GM19043 (cell line): ENCODE measurements around the gene NPL.

Source experiments
- ATAC-seq: cut with Tn5 transposase; IDR thresholded peaks from one replicate; pipeline ENCODE4 v1.9.1; 2021; ENCODE audit warnings: low read depth; ENCODE audit not compliant: unreplicated experiment

The NPL gene

GRCh38 chr1:182860658-182861057 lies 71.1 kb downstream of the NPL start:
- no peak for ATAC-seq

GRCh38 chr1:182861994-182862393 lies 72.4 kb downstream of the NPL start:
- ATAC-seq = no peak

GRCh38 chr1:182862827-182863226 lies 73.3 kb downstream of the NPL start:
- no peak for ATAC-seq

- ATAC-seq = no peak
Measured at GRCh38 chr1:182863940-182864339, 74.4 kb downstream of the NPL start.

- no peak for ATAC-seq
Measured at GRCh38 chr1:182867861-182868260, 78.3 kb downstream of the NPL start.

GRCh38 chr1:182869241-182869666 lies 79.7 kb downstream of the NPL start:
- no peak for ATAC-seq

GRCh38 chr1:182872881-182873280 lies 83.3 kb downstream of the NPL start:
- no peak for ATAC-seq

GRCh38 chr1:182875889-182876288 lies 86.3 kb downstream of the NPL start:
- no peak for ATAC-seq

- ATAC-seq = no peak
Measured at GRCh38 chr1:182877331-182877730, 87.8 kb downstream of the NPL start.

GRCh38 chr1:182877842-182878241 lies 88.3 kb downstream of the NPL start:
- no peak for ATAC-seq
